Measurements from ENCODE around the gene CAPN12. TPM values are rescaled to one million over a fixed set of nuclear protein-coding genes. Genes with fewer than 3 reads are reported as not detected.

Gene CAPN12
- polyA plus RNA-seq, 1 donor: 45.0 TPM

- Histone ChIP-seq H3K36me3 (ENCODE audit: control insufficient read depth, insufficient read depth, low read length) (peaks cover 100% of the 10 kb centered on the region), H3K9me3 (ENCODE audit: control insufficient read depth, low read depth, low read length) (no peaks in the 10 kb centered on the region), H3K27me3 (ENCODE audit: control insufficient read depth, insufficient read depth, low read length) (no peaks in the 10 kb centered on the region), H3K4me3 (ENCODE audit: low read length) (no peak overlapping the region), H3K27ac (ENCODE audit: low read length) (peak overlapping the region; percentile 30), H3K4me1 (ENCODE audit: control insufficient read depth, insufficient read depth, low read length) (peaks cover 4% of the 10 kb centered on the region)
- WGBS (ENCODE audit: insufficient coverage, low lambda C conversion rate): no CpG with 5 or more reads among the region's 2 CpGs
- DNase-seq: no peak
Measured at GRCh38 chr19:38710416-38710702, 33.9 kb downstream of the CAPN12 start.

DNA sequence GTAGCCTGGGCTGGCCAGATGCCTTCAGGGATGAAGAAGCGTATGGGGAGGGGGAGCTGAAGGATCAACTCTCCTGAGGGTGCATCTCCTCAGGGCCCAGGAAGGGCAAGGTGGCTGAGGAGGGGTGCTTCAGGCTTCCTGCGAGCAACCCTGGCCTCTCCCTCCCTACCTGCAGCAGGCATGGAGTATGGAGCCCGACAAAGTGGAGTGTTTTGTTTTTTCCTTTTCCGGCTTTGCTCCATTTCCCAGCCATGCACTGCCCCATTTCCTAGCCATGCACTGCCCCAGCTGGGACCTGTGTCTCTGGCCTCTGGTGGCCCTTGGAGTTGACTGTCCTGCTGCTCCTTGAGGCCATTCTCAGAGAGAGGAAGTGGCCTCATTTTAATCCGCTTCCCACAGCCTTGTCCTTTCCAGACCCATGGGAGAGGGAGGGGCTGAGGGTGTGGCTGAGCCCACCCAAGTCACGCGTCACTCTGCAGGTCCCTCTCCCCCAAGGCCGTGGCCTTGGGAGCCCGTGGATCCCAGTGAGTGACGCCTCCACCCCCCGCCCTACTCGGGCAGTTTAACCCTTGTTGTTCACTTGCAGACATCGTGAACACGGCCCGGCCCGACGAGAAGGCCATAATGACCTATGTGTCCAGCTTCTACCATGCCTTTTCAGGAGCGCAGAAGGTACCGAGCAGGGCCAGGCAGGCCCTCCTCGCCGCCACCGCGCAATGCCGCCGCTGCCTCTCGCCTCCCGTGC, 34.4 kb downstream of the CAPN12 start:
- WGBS (ENCODE audit: insufficient coverage, low lambda C conversion rate): no CpG with 5 or more reads among the region's 27 CpGs
- Histone ChIP-seq H3K27me3 (ENCODE audit: control insufficient read depth, insufficient read depth, low read length) (no peaks in the 10 kb centered on the region), H3K27ac (ENCODE audit: low read length) (peak overlapping the region; percentile 30), H3K4me3 (ENCODE audit: low read length) (no peak overlapping the region), H3K4me1 (ENCODE audit: control insufficient read depth, insufficient read depth, low read length) (peaks cover 9% of the 10 kb centered on the region), H3K36me3 (ENCODE audit: control insufficient read depth, insufficient read depth, low read length) (peaks cover 100% of the 10 kb centered on the region), H3K9me3 (ENCODE audit: control insufficient read depth, low read depth, low read length) (no peaks in the 10 kb centered on the region)
- no peak for DNase-seq

- peaks cover 100% of the 10 kb centered on the region for H3K36me3 ChIP-seq (ENCODE audit: control insufficient read depth, insufficient read depth, low read length)
- DNase-seq: no peak
- no peaks in the 10 kb centered on the region for H3K9me3 ChIP-seq (ENCODE audit: control insufficient read depth, low read depth, low read length)
- peaks cover 16% of the 10 kb centered on the region for H3K4me1 ChIP-seq (ENCODE audit: control insufficient read depth, insufficient read depth, low read length)
- WGBS (ENCODE audit: insufficient coverage, low lambda C conversion rate): no CpG with 5 or more reads among the region's 10 CpGs
- H3K27me3 ChIP-seq (ENCODE audit: control insufficient read depth, insufficient read depth, low read length): no peaks in the 10 kb centered on the region
- H3K4me3 ChIP-seq (ENCODE audit: low read length): no peak overlapping the region
- H3K27ac ChIP-seq (ENCODE audit: low read length): peak overlapping the region; percentile 47
Measured at GRCh38 chr19:38709119-38709518, 35.2 kb downstream of the CAPN12 start.

DNA sequence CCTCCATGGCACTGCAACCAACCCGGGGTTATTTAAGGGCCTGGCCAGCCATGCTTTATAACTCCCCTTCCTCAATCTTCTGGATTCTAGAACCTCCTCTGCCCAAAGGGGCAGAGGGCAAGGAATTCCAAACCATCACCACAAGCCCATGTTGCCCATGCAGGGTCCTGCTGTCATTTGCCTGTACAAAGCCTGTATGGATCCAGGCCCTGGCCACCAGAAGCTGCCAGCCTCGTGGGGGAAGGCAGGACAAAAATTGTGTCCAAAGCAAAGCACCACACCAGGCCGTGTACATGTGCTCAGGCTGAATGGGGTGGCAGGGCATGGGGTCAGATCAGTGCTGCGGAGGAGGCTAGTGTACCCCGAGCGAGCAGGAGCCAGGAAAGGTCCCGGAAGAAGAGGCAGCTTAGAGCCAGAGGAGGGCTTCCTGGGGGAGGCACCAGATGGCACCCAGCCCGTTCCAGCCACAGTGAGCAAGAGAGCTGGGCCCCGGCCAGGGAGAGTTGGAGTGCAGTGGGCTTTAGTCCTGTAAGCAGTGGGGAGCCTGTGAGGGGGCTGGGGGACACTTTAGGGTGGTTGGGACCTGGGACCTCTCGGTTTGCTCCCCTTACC, 35.8 kb downstream of the CAPN12 start:
- Histone ChIP-seq H3K9me3 (ENCODE audit: control insufficient read depth, low read depth, low read length) (no peaks in the 10 kb centered on the region), H3K4me3 (ENCODE audit: low read length) (no peak overlapping the region), H3K27ac (ENCODE audit: low read length) (peak overlapping the region; percentile 47), H3K4me1 (ENCODE audit: control insufficient read depth, insufficient read depth, low read length) (peaks cover 22% of the 10 kb centered on the region), H3K36me3 (ENCODE audit: control insufficient read depth, insufficient read depth, low read length) (peaks cover 100% of the 10 kb centered on the region), H3K27me3 (ENCODE audit: control insufficient read depth, insufficient read depth, low read length) (no peaks in the 10 kb centered on the region)
- no peak for DNase-seq
- WGBS (ENCODE audit: insufficient coverage, low lambda C conversion rate): no CpG with 5 or more reads among the region's 10 CpGs

DNA sequence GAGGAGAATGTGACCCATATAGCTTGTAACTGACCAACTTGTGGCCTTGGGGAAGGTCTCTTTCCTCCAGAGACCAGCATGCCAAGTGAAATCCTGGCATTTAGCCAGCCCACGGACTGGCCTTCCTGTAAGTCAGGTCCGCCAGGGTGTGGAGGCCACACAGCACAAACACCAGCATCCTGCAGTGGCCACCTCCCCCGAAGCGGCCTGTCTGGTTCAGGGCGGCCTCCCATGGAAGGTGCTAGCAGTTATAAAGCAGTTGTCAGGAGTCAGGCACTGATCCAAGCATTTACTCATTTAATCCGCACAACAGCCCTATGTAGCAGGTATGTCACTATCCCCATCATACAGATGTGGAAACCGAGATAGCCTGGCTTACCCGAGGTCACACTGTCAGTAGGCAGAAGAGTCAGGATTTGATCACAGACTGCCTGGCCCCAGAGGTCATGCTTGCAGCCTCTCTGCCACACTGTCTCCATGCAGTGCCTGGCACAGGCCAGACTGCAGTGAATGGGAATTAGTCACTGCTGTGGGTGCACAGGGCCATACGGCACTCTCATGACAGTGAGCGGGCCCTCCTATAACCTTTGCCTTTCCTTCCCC, 36.7 kb downstream of the CAPN12 start:
- no CpG with 5 or more reads among the region's 10 CpGs for WGBS (ENCODE audit: insufficient coverage, low lambda C conversion rate)

DNA sequence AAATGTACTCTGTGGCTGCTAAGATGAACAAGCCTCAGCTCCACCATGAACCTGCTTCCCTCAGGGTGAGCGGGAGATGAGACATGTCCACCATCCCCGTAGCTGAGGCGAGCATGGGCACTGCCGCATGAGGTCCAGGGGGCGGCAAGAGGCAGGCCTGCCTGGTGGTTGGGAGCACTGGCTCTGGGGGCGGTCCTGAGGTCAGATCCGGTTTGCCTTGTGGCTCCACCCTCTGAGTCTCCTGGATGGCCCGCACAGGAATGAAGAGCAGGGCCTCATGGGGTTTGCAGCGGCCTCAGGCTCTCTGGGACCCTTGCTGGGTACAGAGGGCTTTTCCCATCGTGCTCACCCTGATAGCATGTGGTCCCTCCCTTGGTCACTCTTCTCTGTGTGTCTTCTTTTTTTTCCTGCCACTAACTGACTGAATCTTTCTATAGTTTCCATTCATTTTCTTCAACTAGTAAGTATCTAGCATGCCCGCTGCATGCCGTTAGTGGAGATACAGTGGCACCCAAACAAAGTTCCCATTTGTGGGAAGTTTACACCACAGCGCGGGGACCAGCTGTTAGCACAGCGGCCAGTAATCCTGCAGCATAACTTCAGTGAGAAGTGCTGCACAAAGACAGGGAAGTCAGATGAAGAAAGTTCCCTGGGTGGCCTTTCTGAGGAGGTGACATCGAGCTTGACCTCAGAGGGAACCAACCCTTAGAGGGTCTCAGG, 37.3 kb downstream of the CAPN12 start:
- WGBS (ENCODE audit: insufficient coverage, low lambda C conversion rate): 90% methylated on average over 2 of the region's 16 CpGs
- Histone ChIP-seq H3K27me3 (ENCODE audit: control insufficient read depth, insufficient read depth, low read length) (no peaks in the 10 kb centered on the region), H3K27ac (ENCODE audit: low read length) (peak overlapping the region; percentile 99), H3K4me1 (ENCODE audit: control insufficient read depth, insufficient read depth, low read length) (peaks cover 38% of the 10 kb centered on the region), H3K9me3 (ENCODE audit: control insufficient read depth, low read depth, low read length) (no peaks in the 10 kb centered on the region), H3K36me3 (ENCODE audit: control insufficient read depth, insufficient read depth, low read length) (peaks cover 100% of the 10 kb centered on the region), H3K4me3 (ENCODE audit: low read length) (no peak overlapping the region)
- DNase-seq: no peak

More for the DNA sequence above, 36.7 kb downstream of the CAPN12 start:
- Histone ChIP-seq H3K4me1 (ENCODE audit: control insufficient read depth, insufficient read depth, low read length) (peaks cover 31% of the 10 kb centered on the region), H3K27me3 (ENCODE audit: control insufficient read depth, insufficient read depth, low read length) (no peaks in the 10 kb centered on the region), H3K4me3 (ENCODE audit: low read length) (no peak overlapping the region), H3K36me3 (ENCODE audit: control insufficient read depth, insufficient read depth, low read length) (peaks cover 100% of the 10 kb centered on the region), H3K9me3 (ENCODE audit: control insufficient read depth, low read depth, low read length) (no peaks in the 10 kb centered on the region), H3K27ac (ENCODE audit: low read length) (peak overlapping the region; percentile 99)
- DNase-seq: no peak

- Histone ChIP-seq H3K27me3 (ENCODE audit: control insufficient read depth, insufficient read depth, low read length) (no peaks in the 10 kb centered on the region), H3K27ac (ENCODE audit: low read length) (peak overlapping the region; percentile 99), H3K9me3 (ENCODE audit: control insufficient read depth, low read depth, low read length) (no peaks in the 10 kb centered on the region), H3K4me3 (ENCODE audit: low read length) (no peak overlapping the region), H3K36me3 (ENCODE audit: control insufficient read depth, insufficient read depth, low read length) (peaks cover 98% of the 10 kb centered on the region), H3K4me1 (ENCODE audit: control insufficient read depth, insufficient read depth, low read length) (peaks cover 53% of the 10 kb centered on the region)
- no CpG with 5 or more reads among the region's 22 CpGs for WGBS (ENCODE audit: insufficient coverage, low lambda C conversion rate)
- DNase-seq: no peak
Measured at GRCh38 chr19:38705197-38706019, 38.9 kb downstream of the CAPN12 start.

DNA sequence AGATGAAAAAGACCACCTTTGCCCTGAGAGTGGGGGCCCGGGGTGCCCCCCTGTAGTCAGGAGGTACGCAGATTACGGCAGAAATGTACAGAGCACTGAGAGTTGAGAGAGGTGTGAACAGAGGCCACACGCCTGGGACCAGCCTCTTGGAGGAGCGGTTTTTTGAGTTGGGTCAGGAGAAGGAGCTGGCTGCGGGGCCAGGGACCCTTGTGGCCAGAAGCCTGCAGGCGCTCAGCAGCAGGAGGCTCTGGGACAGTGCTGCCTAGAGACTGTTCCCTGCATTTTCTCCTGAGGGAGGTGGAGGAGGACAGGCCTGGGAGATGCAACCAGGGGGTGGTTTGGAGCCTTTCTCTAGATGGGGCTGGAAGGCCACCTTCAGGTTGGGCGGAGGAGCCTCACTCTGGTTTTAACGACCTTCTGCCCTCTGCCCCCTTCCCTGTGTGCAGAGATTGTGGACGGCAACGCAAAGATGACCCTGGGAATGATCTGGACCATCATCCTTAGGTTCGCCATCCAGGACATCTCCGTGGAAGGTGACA, 39.7 kb downstream of the CAPN12 start:
- peaks cover 98% of the 10 kb centered on the region for H3K36me3 ChIP-seq (ENCODE audit: control insufficient read depth, insufficient read depth, low read length)
- H3K4me1 ChIP-seq (ENCODE audit: control insufficient read depth, insufficient read depth, low read length): peaks cover 61% of the 10 kb centered on the region
- WGBS (ENCODE audit: insufficient coverage, low lambda C conversion rate): 100% methylated on average over 2 of the region's 13 CpGs
- H3K9me3 ChIP-seq (ENCODE audit: control insufficient read depth, low read depth, low read length): no peaks in the 10 kb centered on the region
- H3K27me3 ChIP-seq (ENCODE audit: control insufficient read depth, insufficient read depth, low read length): no peaks in the 10 kb centered on the region
- no peak for DNase-seq
- no peak overlapping the region for H3K4me3 ChIP-seq (ENCODE audit: low read length)
- H3K27ac ChIP-seq (ENCODE audit: low read length): peak overlapping the region; percentile 99

GRCh38 chr19:38703509-38703908, 40.8 kb downstream of the CAPN12 start:
- H3K36me3 ChIP-seq (ENCODE audit: control insufficient read depth, insufficient read depth, low read length): peaks cover 96% of the 10 kb centered on the region

More at GRCh38 chr19:38703509-38703908, 40.8 kb downstream of the CAPN12 start:
- H3K9me3 ChIP-seq (ENCODE audit: control insufficient read depth, low read depth, low read length): no peaks in the 10 kb centered on the region
- H3K4me3 ChIP-seq (ENCODE audit: low read length): no peak overlapping the region
- WGBS (ENCODE audit: insufficient coverage, low lambda C conversion rate): no CpG with 5 or more reads among the region's 14 CpGs
- no peak for DNase-seq
- H3K4me1 ChIP-seq (ENCODE audit: control insufficient read depth, insufficient read depth, low read length): peaks cover 72% of the 10 kb centered on the region
- no peaks in the 10 kb centered on the region for H3K27me3 ChIP-seq (ENCODE audit: control insufficient read depth, insufficient read depth, low read length)
- peak overlapping the region; percentile 99 for H3K27ac ChIP-seq (ENCODE audit: low read length)

All from large intestine (tissue), 3 donors.